CD14-positive monocyte (primary cell): ENCODE data around the gene PATL2. TPM values are rescaled to one million over a fixed set of nuclear protein-coding genes. Genes with fewer than 3 reads are reported as not detected.
A peak's percentile ranks its signal among the peaks of the same experiment; 100 is the strongest.

ENCODE experiments used
- DNase-seq, 3 donors: peaks; one replicate each; pipeline ENCODE4 v3.0.0-alpha.2; 2011 to 2022
- H2AFZ ChIP-seq: 2 replicates; pipeline ENCODE4 v1.6.0; 2012; ENCODE audit warnings: mild to moderate bottlenecking, low read depth, low read length, inconsistent platforms; ENCODE audit not compliant: insufficient read depth, poor library complexity, severe bottlenecking
- H3K27ac ChIP-seq, 2 donors: 1 replicate in 1 of 2; 2 replicates in 1 of 2; pipeline ENCODE4 v1.5.1; 2012 to 2013; ENCODE audit warnings: low read length in 2 of 2, control low read depth in 1 of 2, inconsistent platforms in 1 of 2, low read depth in 1 of 2, mild to moderate bottlenecking in 1 of 2
- H3K27me3 ChIP-seq, 2 donors: one replicate each; pipeline versions ENCODE4 v1.6.0 to v1.6.1; 2011 to 2013; ENCODE audit warnings: low read length in 2 of 2; ENCODE audit not compliant: control insufficient read depth in 2 of 2, insufficient read depth in 2 of 2
- H3K36me3 ChIP-seq, 2 donors: replicated peaks in 1 of 2; 1 replicate in 1 of 2; 2 replicates in 1 of 2; pipeline versions ENCODE4 v1.5.1 to v1.6.1; 2012 to 2013; ENCODE audit warnings: low read length in 2 of 2, control low read depth in 1 of 2, inconsistent platforms in 1 of 2, mild to moderate bottlenecking in 1 of 2; ENCODE audit not compliant: insufficient read depth in 2 of 2, control insufficient read depth in 1 of 2
- H3K4me1 ChIP-seq, 2 donors: 1 replicate in 1 of 2; 2 replicates in 1 of 2; pipeline versions ENCODE4 v1.5.1 to v1.6.1; 2012 to 2013; ENCODE audit warnings: low read length in 2 of 2, control low read depth in 1 of 2, inconsistent platforms in 1 of 2, mild to moderate bottlenecking in 1 of 2, moderate library complexity in 1 of 2; ENCODE audit not compliant: insufficient read depth in 2 of 2, control insufficient read depth in 1 of 2
- H3K4me2 ChIP-seq: replicated peaks from 2 replicates; pipeline ENCODE3; 2012; ENCODE audit warnings: low read length, moderate library complexity, mild to moderate bottlenecking; ENCODE audit not compliant: poor library complexity, severe bottlenecking; ENCODE audit errors: extremely low read depth
- H3K4me3 ChIP-seq, 3 experiments: fragments of 200-600 bp in 1 of 3; sonication (generic) in 1 of 3; replicated peaks in 1 of 3; 1 replicate in 2 of 3; 2 replicates in 1 of 3; pipeline ENCODE4 v1.5.1; 2011 to 2013; ENCODE audit warnings: low read length in 3 of 3, mild to moderate bottlenecking in 3 of 3, control low read depth in 2 of 3, low read depth in 2 of 3, inconsistent platforms in 1 of 3, moderate library complexity in 1 of 3
- H3K79me2 ChIP-seq: 2 replicates; pipeline ENCODE4 v1.6.0; 2012; ENCODE audit warnings: mild to moderate bottlenecking, control low read depth, inconsistent platforms, low read length, moderate library complexity; ENCODE audit not compliant: insufficient read depth
- H3K9ac ChIP-seq: 2 replicates; pipeline ENCODE4 v1.6.0; 2017; ENCODE audit warnings: low read length, mild to moderate bottlenecking; ENCODE audit not compliant: insufficient read depth, poor library complexity, severe bottlenecking
- H3K9me3 ChIP-seq, 2 donors: replicated peaks in 1 of 2; 1 replicate in 1 of 2; 2 replicates in 1 of 2; pipeline versions ENCODE4 v1.5.1 to v1.6.1; 2012 to 2013; ENCODE audit warnings: low read length in 2 of 2, control low read depth in 1 of 2; ENCODE audit not compliant: control insufficient read depth in 1 of 2, insufficient read depth in 1 of 2
- H4K20me1 ChIP-seq: 2 replicates; pipeline ENCODE4 v1.6.0; 2012; ENCODE audit warnings: mild to moderate bottlenecking, low read length, control low read depth, moderate library complexity; ENCODE audit not compliant: insufficient read depth
- H3K27ac Mint-ChIP-seq, 7 donors: one replicate each; pipeline ENCODE4 v1.8.0; 2020; ENCODE audit warnings: mild to moderate bottlenecking in 7 of 7, mixed read lengths in 7 of 7, moderate library complexity in 6 of 7, inconsistent platforms in 2 of 7
- H3K27me3 Mint-ChIP-seq, 3 donors: one replicate each; pipeline ENCODE4 v1.8.0; 2021 to 2022; ENCODE audit warnings: low read depth in 3 of 3, mild to moderate bottlenecking in 3 of 3, mixed read lengths in 3 of 3, moderate library complexity in 3 of 3, inconsistent platforms in 1 of 3
- H3K36me3 Mint-ChIP-seq, 2 donors: one replicate each; pipeline ENCODE4 v1.8.0; 2020; ENCODE audit warnings: mixed read lengths in 2 of 2, inconsistent platforms in 1 of 2, mild to moderate bottlenecking in 1 of 2
- H3K4me1 Mint-ChIP-seq: one replicate; pipeline ENCODE4 v1.8.0; 2020; ENCODE audit warnings: mild to moderate bottlenecking, mixed read lengths
- H3K4me3 Mint-ChIP-seq, 2 donors: one replicate each; pipeline ENCODE4 v1.8.0; 2020; ENCODE audit warnings: mild to moderate bottlenecking in 2 of 2, mixed read lengths in 2 of 2, moderate library complexity in 1 of 2
- H3K9me3 Mint-ChIP-seq, 7 donors: one replicate each; pipeline ENCODE4 v1.8.0; 2020 to 2022; ENCODE audit warnings: mixed read lengths in 7 of 7, mild to moderate bottlenecking in 6 of 7, moderate library complexity in 6 of 7, inconsistent platforms in 2 of 7
- CTCF ChIP-seq: fragments of 200-600 bp; IDR thresholded peaks from one replicate; pipeline ENCODE4 v1.8.0; 2022; ENCODE audit warnings: antibody characterized with exemption, mild to moderate bottlenecking
- WGBS: methylation state at CpG from one replicate; pipeline ENCODE4 v1.1.5; 2013; ENCODE audit warnings: missing lambda C conversion rate; ENCODE audit not compliant: insufficient coverage; 5-methylcytosine and 5-hydroxymethylcytosine counted together
- intact Hi-C, 2 donors: fragments of 100-400 bp; cut with micrococcal nuclease; formaldehyde crosslinking; loops; one replicate each; pipeline versions ENCODE4 v1.15.0 to v1.15.1; 2023
- polyA plus RNA-seq, 3 donors: library from polyadenylated mRNA; depleted of rRNA in 1 of 3; unstranded in 2 of 3; stranded (reverse) in 1 of 3; fragments of 300-500 nt in 2 of 3; fragments of >200 nt in 1 of 3; fragmentation: Illumina TruSeq in 2 of 3; gene quantifications; 1 replicate in 2 of 3; 2 replicates in 1 of 3; pipeline ENCODE4 v1.2.3, GENCODE V29; 2012 to 2021

The PATL2 gene
- polyA plus RNA-seq, 3 donors = 1.8 to 14.4 (median 1.9) TPM

- peak overlapping the region in 1 of 2 donors; percentile 28 for H3K27ac ChIP-seq
- no peak overlapping the region for H3K4me3 Mint-ChIP-seq
- no peaks in the 10 kb centered on the region for H3K27me3 ChIP-seq
- no CpG with 5 or more reads among the region's 4 CpGs for WGBS
- H3K79me2 ChIP-seq = peaks cover 70% of the 10 kb centered on the region
- no peaks in the 10 kb centered on the region for H3K27me3 Mint-ChIP-seq
- no peak for TF ChIP-seq CTCF
- H3K9ac ChIP-seq = no peak overlapping the region
- peak overlapping the region in 6 of 7 donors; percentile 30 to 99 (median 57) for H3K27ac Mint-ChIP-seq
- no peak overlapping the region for H3K4me3 ChIP-seq
- H3K36me3 ChIP-seq = peaks cover 55 to 57% of the 10 kb centered on the region in 2 donors
- intact Hi-C loops = loop anchor here in 1 of 2 donors (5.0 kb wide), 1 partner anchor 181 kb away; the partner anchor contains the start of gene EIF3J
- peaks cover 0 to 4% (median 0%) of the 10 kb centered on the region in 7 donors for H3K9me3 Mint-ChIP-seq
- peaks cover 79% of the 10 kb centered on the region for H3K4me1 Mint-ChIP-seq
- no peak for DNase-seq
- H3K4me2 ChIP-seq = no peak overlapping the region
- H3K9me3 ChIP-seq = no peaks in the 10 kb centered on the region
- H4K20me1 ChIP-seq = peaks cover 79% of the 10 kb centered on the region
- peaks cover 67 to 90% of the 10 kb centered on the region in 2 donors for H3K4me1 ChIP-seq
- no peak overlapping the region for H2AFZ ChIP-seq
- H3K36me3 Mint-ChIP-seq = peaks cover 62 to 63% of the 10 kb centered on the region in 2 donors
Observed at GRCh38 chr15:44718180-44718926, 7.2 kb upstream of the PATL2 start.

GRCh38 chr15:44716983-44717602 is 6.0 kb upstream of the PATL2 start:
- Histone ChIP-seq H2AFZ (no peak overlapping the region), H3K79me2 (peaks cover 82% of the 10 kb centered on the region), H3K36me3 (peaks cover 57 to 58% of the 10 kb centered on the region in 2 donors), H3K27me3 (no peaks in the 10 kb centered on the region), H3K9ac (no peak overlapping the region), H3K4me1 (peaks cover 56 to 77% of the 10 kb centered on the region in 2 donors), H3K4me2 (peak overlapping the region; percentile 73), H3K4me3 (peak overlapping the region in 1 of 3 experiments; percentile 96), H3K27ac (peak overlapping the region in 1 of 2 donors; percentile 99), H4K20me1 (peaks cover 92% of the 10 kb centered on the region), H3K9me3 (no peaks in the 10 kb centered on the region)
- no peak for DNase-seq
- Mint-ChIP-seq H3K4me3 (no peak overlapping the region), H3K9me3 (peaks cover 0 to 7% (median 4%) of the 10 kb centered on the region in 7 donors), H3K27ac (peak overlapping the region in 4 of 7 donors; percentile 26 to 72 (median 46)), H3K27me3 (peaks cover 0 to 4% (median 2%) of the 10 kb centered on the region in 3 donors), H3K4me1 (peaks cover 72% of the 10 kb centered on the region), H3K36me3 (peaks cover 72 to 76% of the 10 kb centered on the region in 2 donors)
- 100% methylated on average over 1 of the region's 2 CpGs for WGBS
- intact Hi-C loops = loop anchor here in 1 of 2 donors (5.0 kb wide), 1 partner anchor 180 kb away; the partner anchor contains the start of gene EIF3J
- TF ChIP-seq CTCF = no peak
